Measurements from ENCODE around the gene NES. TPM values are rescaled to one million over a fixed set of nuclear protein-coding genes. Genes with fewer than 3 reads are reported as not detected.

NES gene
- total RNA-seq, 1 experiment from 2014 or later, result 8.4 TPM

DNA sequence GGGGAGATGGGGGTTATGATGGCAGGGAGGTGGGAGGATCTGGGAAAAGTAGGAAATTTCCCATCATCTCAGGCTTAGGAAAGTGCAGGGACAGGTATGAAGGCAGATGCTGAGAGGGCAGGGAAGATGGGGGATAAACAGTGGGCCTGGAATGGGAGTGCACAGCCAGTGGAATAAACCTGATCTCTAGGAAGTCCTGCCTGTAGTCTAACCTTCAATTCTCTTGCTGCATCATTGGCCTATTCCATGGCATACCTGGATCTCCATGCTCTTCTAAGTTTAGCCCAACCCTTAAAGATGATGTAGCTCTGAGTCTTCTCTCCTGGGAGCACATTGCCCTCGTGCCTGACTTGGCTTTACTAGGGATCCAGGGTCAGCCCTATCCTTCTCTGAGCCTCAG is 32.6 kb downstream of the NES start:
- POLR2A ChIA-PET, result interaction anchor here (0.6 kb wide), 1 partner anchor 13 kb away, joined by 3 read pairs; no protein-coding TSS in a partner anchor

DNA sequence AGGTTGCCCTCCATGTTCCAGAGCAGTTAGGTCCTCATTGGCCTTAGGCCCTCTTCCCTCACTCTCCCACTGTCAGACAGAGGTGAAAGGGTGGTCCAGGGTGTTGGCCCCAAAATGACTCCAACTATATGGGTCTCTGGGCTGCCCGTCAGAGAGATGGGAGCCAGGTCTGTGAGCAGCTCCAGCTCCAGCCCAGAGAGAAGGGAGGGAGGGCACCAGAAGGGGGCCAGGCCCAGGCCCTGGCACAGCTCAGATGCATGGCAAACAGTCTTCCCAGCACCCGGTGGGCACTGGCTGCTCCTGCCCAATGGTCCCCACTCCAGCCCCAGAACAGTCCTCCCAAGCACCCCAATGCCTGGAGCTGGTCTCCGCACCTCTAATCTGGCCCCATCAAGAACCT is 33.1 kb downstream of the NES start:
- ChIA-PET RAD21 (ENCODE audit: low non-redundant PET in 1 of 2, low total read pairs in 2 of 2, uncharacterized antibody in 2 of 2, unreplicated experiment in 2 of 2) (no interaction called here), CTCF (no interaction called here), POLR2A (interaction anchor here (0.6 kb wide), 1 partner anchor 14 kb away, joined by 3 read pairs; no protein-coding TSS in a partner anchor)
- no peaks in the 10 kb centered on the region for H3K9me2 ChIP-seq (ENCODE audit: insufficient read depth)
- no peak overlapping the region for H3K4me3 ChIP-seq (replicated peaks in 1 of 2; ENCODE audit: low read depth in 1 of 2, low read length in 2 of 2)
- H3K27ac ChIP-seq (ENCODE audit: low read depth, low read length), result no peak overlapping the region
- ATAC-seq, result no peak
- H4K20me1 ChIP-seq (ENCODE audit: insufficient read depth), result no peaks in the 10 kb centered on the region
- H3K9me3 ChIP-seq (ENCODE audit: control insufficient read depth in 1 of 2, insufficient read depth in 1 of 2, low read depth in 1 of 2, low read length in 2 of 2), result no peaks in the 10 kb centered on the region
- peaks cover 40 to 62% of the 10 kb centered on the region in 2 experiments for H3K36me3 ChIP-seq (ENCODE audit: control insufficient read depth in 1 of 2, insufficient read depth in 2 of 2, low read length in 2 of 2)
- H3K79me2 ChIP-seq (ENCODE audit: insufficient read depth, low read length), result peaks cover 13% of the 10 kb centered on the region; the same call in 1 of the 2 replicates
- no peaks in the 10 kb centered on the region for H3K27me3 ChIP-seq (ENCODE audit: insufficient read depth, low read length)
- no peak overlapping the region for H2AFZ ChIP-seq (ENCODE audit: low read depth, low read length, poor library complexity, severe bottlenecking)
- no peak overlapping the region for H3K4me2 ChIP-seq (ENCODE audit: low read length)
- intact Hi-C loops (cut with micrococcal nuclease), result no loop called here
- BruUV-seq (replicated peaks), result no TSS peak
- H3K9ac ChIP-seq (ENCODE audit: low read length), result no peak overlapping the region
- H3K4me1 ChIP-seq (ENCODE audit: control insufficient read depth in 1 of 2, insufficient read depth in 2 of 2, low read length in 2 of 2), result peaks cover 8 to 22% of the 10 kb centered on the region in 2 experiments; a peak in 3 of 4 replicates
- no peak for DNase-seq (ENCODE audit: low read depth, low spot score)
- TF ChIP-seq TCF7L2 (IDR thresholded peaks at IDR 0.05; ENCODE audit: borderline replicate concordance, extremely low read depth, insufficient read depth, insufficient read length) (no peak), REST (IDR thresholded peaks at IDR 0.05; ENCODE audit: low read depth) (no peak), MAX (IDR thresholded peaks at IDR 0.05) (no peak), ELF1 (IDR thresholded peaks at IDR 0.05; ENCODE audit: borderline replicate concordance, low read depth) (no peak), EZH2phosphoT487 (IDR thresholded peaks at IDR 0.05; ENCODE audit: borderline replicate concordance) (no peak), SRF (IDR thresholded peaks at IDR 0.05; ENCODE audit: low read depth) (no peak), EGR1 (IDR thresholded peaks at IDR 0.05; ENCODE audit: low read depth) (no peak), ZNF274 (IDR thresholded peaks at IDR 0.05; ENCODE audit: low read depth, low read length) (no peak), ATF3 (IDR thresholded peaks at IDR 0.05) (no peak)

More for the DNA sequence above, 32.6 kb downstream of the NES start:
- H2AFZ ChIP-seq (ENCODE audit: low read depth, low read length, poor library complexity, severe bottlenecking), result no peak overlapping the region
- TF ChIP-seq RAD21 (IDR thresholded peaks at IDR 0.05; ENCODE audit: low read depth) (no peak), TCF7L2 (IDR thresholded peaks at IDR 0.05; ENCODE audit: borderline replicate concordance, extremely low read depth, insufficient read depth, insufficient read length) (no peak), ELF1 (IDR thresholded peaks at IDR 0.05; ENCODE audit: borderline replicate concordance, low read depth) (no peak), SP1 (IDR thresholded peaks at IDR 0.05; ENCODE audit: low read depth) (no peak), CEBPB (IDR thresholded peaks at IDR 0.05; ENCODE audit: low read depth) (no peak), EZH2 (IDR thresholded peaks at IDR 0.05) (no peak), ZNF274 (IDR thresholded peaks at IDR 0.05; ENCODE audit: low read depth, low read length) (no peak)
- TF ChIP-seq, protein P1, sequence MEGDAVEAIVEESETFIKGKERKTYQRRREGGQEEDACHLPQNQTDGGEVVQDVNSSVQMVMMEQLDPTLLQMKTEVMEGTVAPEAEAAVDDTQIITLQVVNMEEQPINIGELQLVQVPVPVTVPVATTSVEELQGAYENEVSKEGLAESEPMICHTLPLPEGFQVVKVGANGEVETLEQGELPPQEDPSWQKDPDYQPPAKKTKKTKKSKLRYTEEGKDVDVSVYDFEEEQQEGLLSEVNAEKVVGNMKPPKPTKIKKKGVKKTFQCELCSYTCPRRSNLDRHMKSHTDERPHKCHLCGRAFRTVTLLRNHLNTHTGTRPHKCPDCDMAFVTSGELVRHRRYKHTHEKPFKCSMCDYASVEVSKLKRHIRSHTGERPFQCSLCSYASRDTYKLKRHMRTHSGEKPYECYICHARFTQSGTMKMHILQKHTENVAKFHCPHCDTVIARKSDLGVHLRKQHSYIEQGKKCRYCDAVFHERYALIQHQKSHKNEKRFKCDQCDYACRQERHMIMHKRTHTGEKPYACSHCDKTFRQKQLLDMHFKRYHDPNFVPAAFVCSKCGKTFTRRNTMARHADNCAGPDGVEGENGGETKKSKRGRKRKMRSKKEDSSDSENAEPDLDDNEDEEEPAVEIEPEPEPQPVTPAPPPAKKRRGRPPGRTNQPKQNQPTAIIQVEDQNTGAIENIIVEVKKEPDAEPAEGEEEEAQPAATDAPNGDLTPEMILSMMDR (IDR thresholded peaks at IDR 0.05 in 2 of 3, conservative IDR thresholded peaks at IDR 0.05 in 1 of 3; ENCODE audit: borderline replicate concordance in 1 of 3, insufficient read depth in 1 of 3, low read depth in 2 of 3, low read length in 2 of 3), result no peak
- TSS peak; percentile 14 for BruUV-seq (replicated peaks)
- H3K79me2 ChIP-seq (ENCODE audit: insufficient read depth, low read length), result peaks cover 18% of the 10 kb centered on the region; the same call in 1 of the 2 replicates
- peaks cover 6 to 18% of the 10 kb centered on the region in 2 experiments; a peak in 3 of 4 replicates for H3K4me1 ChIP-seq (ENCODE audit: control insufficient read depth in 1 of 2, insufficient read depth in 2 of 2, low read length in 2 of 2)
- H3K9me3 ChIP-seq (ENCODE audit: control insufficient read depth in 1 of 2, insufficient read depth in 1 of 2, low read depth in 1 of 2, low read length in 2 of 2), result no peaks in the 10 kb centered on the region
- H3K27me3 ChIP-seq (ENCODE audit: insufficient read depth, low read length), result no peaks in the 10 kb centered on the region
- ChIA-PET RAD21 (ENCODE audit: low non-redundant PET in 1 of 2, low total read pairs in 2 of 2, uncharacterized antibody in 2 of 2, unreplicated experiment in 2 of 2) (no interaction called here), CTCF (interaction anchor here (1.3 kb wide), 1 partner anchor 15 kb away, joined by 3 read pairs; no protein-coding TSS in a partner anchor)
- no peaks in the 10 kb centered on the region for H3K9me2 ChIP-seq (ENCODE audit: insufficient read depth)
- no peak overlapping the region for H3K4me3 ChIP-seq (replicated peaks in 1 of 2; ENCODE audit: low read depth in 1 of 2, low read length in 2 of 2)
- H3K9ac ChIP-seq (ENCODE audit: low read length), result no peak overlapping the region
- H3K4me2 ChIP-seq (ENCODE audit: low read length), result no peak overlapping the region
- peaks cover 40 to 66% of the 10 kb centered on the region in 2 experiments for H3K36me3 ChIP-seq (ENCODE audit: control insufficient read depth in 1 of 2, insufficient read depth in 2 of 2, low read length in 2 of 2)
- intact Hi-C loops (cut with micrococcal nuclease), result no loop called here
- DNase-seq (ENCODE audit: low read depth, low spot score) (no peak), ATAC-seq (no peak)
- H3K27ac ChIP-seq (ENCODE audit: low read depth, low read length), result no peak overlapping the region
- no peaks in the 10 kb centered on the region for H4K20me1 ChIP-seq (ENCODE audit: insufficient read depth)
